ENCODE data around the gene GPSM1. TPM values are rescaled to one million over a fixed set of nuclear protein-coding genes. Genes with fewer than 3 reads are reported as not detected.

Gene GPSM1
- total and polyA plus RNA-seq, 2 experiments from 2014 or later = 58.5 to 116 TPM

DNA sequence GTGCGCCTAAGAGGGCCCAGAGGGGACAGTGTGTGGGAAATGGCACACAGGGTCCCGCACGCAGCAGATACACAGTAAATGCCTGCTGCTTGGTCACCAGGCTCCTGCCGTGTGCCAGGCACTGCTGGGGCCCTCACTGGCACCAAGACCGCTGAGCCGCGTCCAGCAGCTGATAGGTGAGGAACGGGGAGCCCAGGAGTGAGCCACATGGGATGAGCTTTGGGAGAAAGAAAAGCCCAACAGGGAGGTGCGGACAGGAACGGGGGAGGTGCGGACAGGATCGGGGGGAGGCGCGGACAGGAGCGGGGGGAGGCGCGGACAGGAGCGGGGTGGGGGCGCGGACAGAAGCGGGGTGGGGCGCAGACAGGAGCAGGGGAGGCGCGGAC, 16.5 kb downstream of the GPSM1 start:
- H3K27ac ChIP-seq = peak overlapping the region; percentile 80

DNA sequence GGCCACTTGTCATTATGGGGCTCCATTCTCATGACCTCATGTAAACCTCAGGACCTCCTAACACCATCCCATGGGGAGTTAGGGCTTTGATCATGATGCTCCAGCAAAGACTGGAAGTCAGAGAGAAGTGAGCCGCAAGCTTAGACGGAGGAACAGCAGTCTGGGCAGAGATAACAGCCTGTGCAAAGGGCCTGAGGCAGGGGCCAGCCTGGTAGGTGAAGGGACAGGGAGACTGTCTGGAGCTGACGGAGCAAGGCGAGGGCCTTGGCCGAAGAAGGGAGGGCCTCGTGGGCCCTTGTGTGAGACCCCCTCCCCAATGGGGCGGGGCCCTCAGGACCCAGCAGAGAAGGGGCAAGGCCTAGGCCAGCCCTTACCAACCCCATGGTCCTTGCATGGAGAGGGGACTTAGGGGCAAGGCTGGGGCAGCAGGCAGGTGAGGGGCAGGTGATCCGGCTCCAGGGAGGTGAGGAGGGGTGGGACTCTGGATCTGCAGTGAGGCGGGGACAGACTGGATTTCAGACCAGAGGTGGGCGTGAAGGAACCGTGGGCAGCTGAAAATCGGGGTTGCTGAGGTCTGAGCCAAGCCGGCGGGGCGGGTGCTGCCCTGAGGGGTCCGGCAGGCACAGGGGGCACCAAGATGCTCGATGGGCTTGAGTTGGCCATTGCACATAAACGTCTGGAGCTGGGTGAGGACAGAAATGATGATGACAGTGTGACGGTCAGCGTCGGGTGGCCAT, 17.4 kb downstream of the GPSM1 start:
- DNase-seq (ENCODE audit: low read depth in 1 of 2, low spot score in 1 of 2) = no peak
- H3K36me3 ChIP-seq = no peaks in the 10 kb centered on the region
- H3K27me3 ChIP-seq = no peaks in the 10 kb centered on the region
- TF ChIP-seq, protein P1, sequence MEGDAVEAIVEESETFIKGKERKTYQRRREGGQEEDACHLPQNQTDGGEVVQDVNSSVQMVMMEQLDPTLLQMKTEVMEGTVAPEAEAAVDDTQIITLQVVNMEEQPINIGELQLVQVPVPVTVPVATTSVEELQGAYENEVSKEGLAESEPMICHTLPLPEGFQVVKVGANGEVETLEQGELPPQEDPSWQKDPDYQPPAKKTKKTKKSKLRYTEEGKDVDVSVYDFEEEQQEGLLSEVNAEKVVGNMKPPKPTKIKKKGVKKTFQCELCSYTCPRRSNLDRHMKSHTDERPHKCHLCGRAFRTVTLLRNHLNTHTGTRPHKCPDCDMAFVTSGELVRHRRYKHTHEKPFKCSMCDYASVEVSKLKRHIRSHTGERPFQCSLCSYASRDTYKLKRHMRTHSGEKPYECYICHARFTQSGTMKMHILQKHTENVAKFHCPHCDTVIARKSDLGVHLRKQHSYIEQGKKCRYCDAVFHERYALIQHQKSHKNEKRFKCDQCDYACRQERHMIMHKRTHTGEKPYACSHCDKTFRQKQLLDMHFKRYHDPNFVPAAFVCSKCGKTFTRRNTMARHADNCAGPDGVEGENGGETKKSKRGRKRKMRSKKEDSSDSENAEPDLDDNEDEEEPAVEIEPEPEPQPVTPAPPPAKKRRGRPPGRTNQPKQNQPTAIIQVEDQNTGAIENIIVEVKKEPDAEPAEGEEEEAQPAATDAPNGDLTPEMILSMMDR (IDR thresholded peaks at IDR 0.05; ENCODE audit: low read depth, low read length) = no peak
- peaks cover 17% of the 10 kb centered on the region for H3K4me1 ChIP-seq (ENCODE audit: low read depth)
- H3K9me3 ChIP-seq (ENCODE audit: low read depth) = no peaks in the 10 kb centered on the region
- no peak overlapping the region for H3K27ac ChIP-seq
- no peak overlapping the region for H3K4me3 ChIP-seq

More for the DNA sequence above, 16.5 kb downstream of the GPSM1 start:
- H3K36me3 ChIP-seq = no peaks in the 10 kb centered on the region
- DNase-seq (ENCODE audit: low read depth in 1 of 2, low spot score in 1 of 2) = no peak
- TF ChIP-seq, protein P1 (IDR thresholded peaks at IDR 0.05; ENCODE audit: low read depth, low read length) = no peak
- H3K27me3 ChIP-seq = no peaks in the 10 kb centered on the region
- H3K4me3 ChIP-seq = no peak overlapping the region
- peaks cover 17% of the 10 kb centered on the region for H3K4me1 ChIP-seq (ENCODE audit: low read depth)
- no peaks in the 10 kb centered on the region for H3K9me3 ChIP-seq (ENCODE audit: low read depth)

DNA sequence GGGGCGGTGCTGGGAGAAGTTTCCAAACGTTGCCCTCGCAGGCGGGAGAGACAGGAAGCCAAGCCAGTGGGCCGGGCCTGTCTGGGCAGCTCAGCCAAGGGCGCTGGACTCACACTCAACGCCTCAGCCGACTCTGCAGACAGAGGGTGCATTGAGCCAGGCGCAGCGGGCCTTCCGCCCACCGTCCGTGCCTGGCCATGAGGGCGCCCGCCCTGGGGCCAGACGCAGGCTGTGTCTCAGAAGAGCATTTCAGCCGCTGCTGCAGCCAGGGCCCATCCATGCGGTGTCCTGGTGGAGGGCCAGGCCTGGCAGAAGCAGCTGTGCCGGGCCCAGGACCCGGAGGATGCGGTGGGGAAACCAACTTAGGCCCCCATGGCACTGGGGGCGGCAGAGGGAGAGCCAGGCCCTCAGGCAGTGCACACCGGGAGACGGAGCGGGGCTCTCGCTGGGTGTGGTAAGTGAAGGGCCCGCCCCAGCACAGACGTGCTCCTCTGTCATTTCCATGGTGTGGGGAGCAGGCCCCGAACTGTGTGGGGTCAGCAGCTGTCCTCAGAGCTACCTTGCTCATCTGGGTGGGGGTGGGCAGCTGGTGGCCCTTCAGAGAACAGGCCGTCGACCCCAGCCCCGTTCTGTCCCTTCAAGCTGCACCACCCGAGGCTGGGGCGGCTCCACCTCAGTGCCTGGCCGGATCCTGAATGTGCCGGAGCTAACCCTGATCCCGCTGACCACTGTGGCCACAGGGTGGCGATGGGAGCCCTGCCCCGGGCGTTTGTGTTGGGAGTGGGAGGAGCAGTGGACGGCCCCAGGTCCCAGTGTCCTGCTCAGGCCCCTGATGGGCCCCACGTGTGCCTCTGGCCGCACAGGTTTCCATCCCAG, 18.2 kb downstream of the GPSM1 start:
- Histone ChIP-seq H3K27ac (peak overlapping the region; percentile 73), H3K27me3 (no peaks in the 10 kb centered on the region)

DNA sequence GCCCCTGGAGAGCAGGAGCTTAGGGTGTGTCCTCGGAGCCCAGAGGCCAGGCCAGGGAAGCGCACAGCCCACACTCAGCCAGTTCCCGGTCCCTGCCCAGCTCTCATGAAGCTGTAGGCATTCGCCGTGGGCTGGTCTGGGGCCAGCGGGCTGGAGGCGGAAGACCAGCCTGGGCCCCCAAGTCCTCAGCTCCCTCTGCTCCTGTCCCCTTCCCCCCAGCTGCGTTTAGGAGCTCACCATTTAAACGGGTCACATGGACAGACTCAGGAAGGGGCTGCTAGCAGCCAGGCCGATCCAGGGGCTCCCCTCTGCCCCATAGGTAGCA, 18.8 kb downstream of the GPSM1 start:
- TF ChIP-seq, protein P1 (IDR thresholded peaks at IDR 0.05; ENCODE audit: low read depth, low read length) = no peak
- no peak overlapping the region for H3K4me3 ChIP-seq
- peaks cover 17% of the 10 kb centered on the region for H3K4me1 ChIP-seq (ENCODE audit: low read depth)

More for the DNA sequence above, 18.2 kb downstream of the GPSM1 start:
- Histone ChIP-seq H3K36me3 (no peaks in the 10 kb centered on the region), H3K4me1 (ENCODE audit: low read depth) (peaks cover 17% of the 10 kb centered on the region), H3K4me3 (no peak overlapping the region), H3K9me3 (ENCODE audit: low read depth) (no peaks in the 10 kb centered on the region)
- TF ChIP-seq, protein P1 (IDR thresholded peaks at IDR 0.05; ENCODE audit: low read depth, low read length) = peak; percentile 54
- DNase-seq (ENCODE audit: low read depth in 1 of 2, low spot score in 1 of 2) = peak; percentile 52 to 73

DNA sequence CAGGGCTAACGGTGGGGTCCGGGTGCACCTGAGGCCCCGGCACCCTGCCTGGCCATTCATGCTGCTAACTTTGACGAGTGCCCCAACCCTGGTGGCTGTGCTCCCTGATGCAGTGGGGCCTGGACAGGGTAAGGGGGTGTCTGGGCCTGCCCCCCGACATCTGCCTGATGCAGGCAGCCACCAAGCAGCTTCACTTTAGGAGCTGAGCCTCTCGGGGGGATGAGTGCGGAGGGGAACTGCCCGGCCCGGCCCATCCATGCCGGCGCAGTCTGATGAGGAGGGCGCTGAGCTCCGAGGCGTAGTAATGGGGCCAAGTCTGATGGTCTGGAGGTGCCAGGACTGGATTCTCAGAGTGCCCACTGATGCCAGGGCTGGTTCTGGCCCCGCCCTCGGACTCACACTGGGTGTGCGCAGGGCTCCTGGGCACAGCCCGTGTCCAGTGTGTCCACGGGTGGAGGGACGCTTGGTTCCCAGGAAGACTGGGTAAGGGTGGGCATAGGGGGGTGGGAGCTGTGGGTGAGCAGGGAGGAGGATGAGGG, 19.7 kb downstream of the GPSM1 start:
- no peaks in the 10 kb centered on the region for H3K36me3 ChIP-seq
- TF ChIP-seq, protein P1 (IDR thresholded peaks at IDR 0.05; ENCODE audit: low read depth, low read length) = no peak
- no peak for DNase-seq (ENCODE audit: low read depth in 1 of 2, low spot score in 1 of 2)
- no peaks in the 10 kb centered on the region for H3K9me3 ChIP-seq (ENCODE audit: low read depth)
- H3K4me1 ChIP-seq (ENCODE audit: low read depth) = peaks cover 17% of the 10 kb centered on the region
- H3K4me3 ChIP-seq = no peak overlapping the region
- H3K27ac ChIP-seq = no peak overlapping the region
- no peaks in the 10 kb centered on the region for H3K27me3 ChIP-seq

More for the DNA sequence above, 18.8 kb downstream of the GPSM1 start:
- Histone ChIP-seq H3K36me3 (no peaks in the 10 kb centered on the region), H3K27ac (peak overlapping the region; percentile 73), H3K27me3 (no peaks in the 10 kb centered on the region), H3K9me3 (ENCODE audit: low read depth) (no peaks in the 10 kb centered on the region)
- no peak for DNase-seq (ENCODE audit: low read depth in 1 of 2, low spot score in 1 of 2)
